ENCODE data around the gene TMEM200C.

- no peak for TF ChIP-seq POLR2A (IDR thresholded peaks at IDR 0.05; ENCODE audit: low read depth, low read length)
- no peak for TF ChIP-seq TAF1 (IDR thresholded peaks at IDR 0.05; ENCODE audit: borderline replicate concordance, low read depth, low read length)
Observed at GRCh38 chr18:5918205-5918858, 23.0 kb upstream of the TMEM200C start.
